Osteocyte (in vitro differentiated cells): ENCODE measurements around the gene SHISA3. TPM values are rescaled to one million over a fixed set of nuclear protein-coding genes. Genes with fewer than 3 reads are reported as not detected.
A peak's percentile ranks its signal among the peaks of the same experiment; 100 is the strongest.

Source experiments
- DNase-seq: peaks from one replicate; pipeline ENCODE4 v3.0.0; 2021; ENCODE audit warnings: mixed read lengths; ENCODE audit not compliant: unreplicated experiment; ENCODE audit errors: extremely low spot score
- H3K27ac Mint-ChIP-seq: one replicate; pipeline ENCODE4 v1.8.0; 2021; ENCODE audit warnings: mild to moderate bottlenecking, mixed read lengths; ENCODE audit not compliant: unreplicated experiment
- H3K27me3 Mint-ChIP-seq: one replicate; pipeline ENCODE4 v1.8.0; 2021; ENCODE audit warnings: mixed read lengths; ENCODE audit not compliant: unreplicated experiment
- H3K36me3 Mint-ChIP-seq: one replicate; pipeline ENCODE4 v1.8.0; 2021; ENCODE audit warnings: mixed read lengths; ENCODE audit not compliant: unreplicated experiment
- H3K4me1 Mint-ChIP-seq: one replicate; pipeline ENCODE4 v1.8.0; 2021; ENCODE audit warnings: mixed read lengths; ENCODE audit not compliant: unreplicated experiment
- H3K4me3 Mint-ChIP-seq: one replicate; pipeline ENCODE4 v1.8.0; 2021; ENCODE audit warnings: mild to moderate bottlenecking, moderate library complexity, mixed read lengths; ENCODE audit not compliant: unreplicated experiment
- H3K9me3 Mint-ChIP-seq: one replicate; pipeline ENCODE4 v1.8.0; 2021; ENCODE audit warnings: mixed read lengths; ENCODE audit not compliant: unreplicated experiment
- CTCF ChIP-seq: fragments of 200-600 bp; sonication (generic); IDR thresholded peaks from 2 replicates; pipeline ENCODE4 v1.5.0; 2021; ENCODE audit warnings: antibody characterized with exemption, mild to moderate bottlenecking, moderate library complexity
- long read RNA-seq: library from polyadenylated mRNA; unstranded; transcript quantifications from one replicate; pipeline ENCODE4 v2.0.0, GENCODE V29; 2021
- total RNA-seq: library from RNA; stranded (reverse); gene quantifications from 2 replicates; pipeline ENCODE4 v1.2.1, GENCODE V29; 2021

The SHISA3 gene
- 3.9 and 4.9 TPM in 2 replicates for total RNA-seq
- long read RNA-seq, partial matches to known transcripts = 1 of 2 reads
- long read RNA-seq, other reads (novel, unspliced or antisense) = 0 of 2 reads

GRCh38 chr4:42396752-42397634, at the start of gene SHISA3:
TSS of gene SHISA3 (plus strand) at chr4:42397488. CDS start at chr4:42398057, 569 bp downstream.
- Mint-ChIP-seq H3K4me1 (peaks cover 43% of the 10 kb centered on the region), H3K9me3 (no peaks in the 10 kb centered on the region), H3K27me3 (peaks cover 11% of the 10 kb centered on the region), H3K27ac (no peak within 1 kb of the TSS), H3K4me3 (peak within 1 kb of the TSS; percentile 84), H3K36me3 (peaks cover 2% of the 10 kb centered on the region)
- no peak for TF ChIP-seq CTCF
- DNase-seq = no peak

- H3K4me3 Mint-ChIP-seq = no peak overlapping the region
- no peaks in the 10 kb centered on the region for H3K36me3 Mint-ChIP-seq
- H3K9me3 Mint-ChIP-seq = no peaks in the 10 kb centered on the region
- no peak for TF ChIP-seq CTCF
- no peaks in the 10 kb centered on the region for H3K4me1 Mint-ChIP-seq
- H3K27me3 Mint-ChIP-seq = no peaks in the 10 kb centered on the region
- no peak overlapping the region for H3K27ac Mint-ChIP-seq
- no peak for DNase-seq
These were observed 49.0 kb upstream of the SHISA3 start for GRCh38 chr4:42348247-42348646.

- Mint-ChIP-seq H3K36me3 (no peaks in the 10 kb centered on the region), H3K4me1 (no peaks in the 10 kb centered on the region), H3K9me3 (no peaks in the 10 kb centered on the region), H3K4me3 (no peak overlapping the region), H3K27me3 (peaks cover under 1% of the 10 kb centered on the region), H3K27ac (no peak overlapping the region)
- TF ChIP-seq CTCF = no peak
- no peak for DNase-seq
These were observed 48.6 kb upstream of the SHISA3 start for GRCh38 chr4:42348692-42349091.

GRCh38 chr4:42350611-42351182, 46.6 kb upstream of the SHISA3 start:
- Mint-ChIP-seq H3K36me3 (no peaks in the 10 kb centered on the region), H3K4me1 (no peaks in the 10 kb centered on the region), H3K27ac (no peak overlapping the region), H3K9me3 (no peaks in the 10 kb centered on the region), H3K27me3 (peaks cover 18% of the 10 kb centered on the region), H3K4me3 (no peak overlapping the region)
- TF ChIP-seq CTCF = no peak
- no peak for DNase-seq

GRCh38 chr4:42352049-42352448, 45.2 kb upstream of the SHISA3 start:
- peaks cover 30% of the 10 kb centered on the region for H3K27me3 Mint-ChIP-seq
- no peak for DNase-seq
- no peak overlapping the region for H3K27ac Mint-ChIP-seq
- no peak for TF ChIP-seq CTCF
- no peaks in the 10 kb centered on the region for H3K36me3 Mint-ChIP-seq
- no peaks in the 10 kb centered on the region for H3K9me3 Mint-ChIP-seq
- no peak overlapping the region for H3K4me3 Mint-ChIP-seq
- H3K4me1 Mint-ChIP-seq = no peaks in the 10 kb centered on the region
